NCI-H2171 treated with DMSO at 0.1 percent for 48 hours (cell line): ENCODE measurements around the gene CNDP2.
A peak's percentile ranks its signal among the peaks of the same experiment; 100 is the strongest.

ENCODE experiments used
- DNase-seq: peaks from one replicate; lab custom pipeline; 2025; lab: John Stamatoyannopoulos, UW

Gene CNDP2

DNA sequence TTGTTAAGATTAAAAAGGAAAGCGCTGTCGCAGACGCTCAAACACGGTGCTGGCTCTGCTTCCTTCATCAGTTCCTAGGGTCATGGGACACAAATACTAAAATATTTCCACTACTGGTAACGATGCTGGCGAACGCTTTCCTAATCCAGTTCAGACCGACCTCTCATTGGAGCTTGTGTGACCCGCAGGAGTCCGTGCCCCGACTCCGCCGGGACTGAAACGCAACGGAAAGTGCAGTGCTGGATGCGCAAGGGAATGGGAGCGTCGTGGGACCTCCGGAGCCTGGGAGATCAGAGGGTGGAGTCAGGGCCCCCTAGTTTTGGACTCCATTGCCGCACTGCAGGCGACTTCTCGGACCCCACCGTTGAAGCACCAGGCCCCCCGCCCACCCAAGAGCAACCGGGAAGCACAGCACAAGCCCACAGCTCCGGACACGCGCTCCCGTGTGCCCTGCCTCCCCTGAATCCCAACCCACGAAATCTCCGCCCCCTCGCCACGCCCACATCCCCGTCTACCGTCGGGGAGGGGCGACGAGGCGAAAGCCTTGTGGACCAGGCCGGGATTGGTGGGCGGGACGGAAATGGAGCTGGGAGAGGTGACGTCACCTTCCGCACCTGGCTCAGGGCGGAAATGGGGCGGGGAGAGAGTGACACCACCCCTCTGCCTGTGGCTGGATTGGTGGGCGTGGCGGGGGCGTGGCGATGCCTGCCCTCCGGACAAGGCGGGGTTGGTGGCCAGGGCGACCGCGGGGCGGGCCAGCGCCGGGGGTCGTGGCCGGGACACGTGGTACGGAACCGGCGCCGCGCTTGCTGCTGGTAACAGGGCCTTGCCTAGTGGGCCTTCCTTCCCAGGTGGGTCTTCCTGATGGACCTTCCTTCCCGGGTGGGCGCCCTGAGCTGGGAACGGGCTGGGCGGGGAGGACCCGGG lies at the start of gene CNDP2:
CNDP2 (plus strand) TSS at position 783 of the 927 bp plus-strand sequence. CDS start 3,611 bp downstream, outside the sequence.
- DNase-seq, result peak; percentile 84

DNA sequence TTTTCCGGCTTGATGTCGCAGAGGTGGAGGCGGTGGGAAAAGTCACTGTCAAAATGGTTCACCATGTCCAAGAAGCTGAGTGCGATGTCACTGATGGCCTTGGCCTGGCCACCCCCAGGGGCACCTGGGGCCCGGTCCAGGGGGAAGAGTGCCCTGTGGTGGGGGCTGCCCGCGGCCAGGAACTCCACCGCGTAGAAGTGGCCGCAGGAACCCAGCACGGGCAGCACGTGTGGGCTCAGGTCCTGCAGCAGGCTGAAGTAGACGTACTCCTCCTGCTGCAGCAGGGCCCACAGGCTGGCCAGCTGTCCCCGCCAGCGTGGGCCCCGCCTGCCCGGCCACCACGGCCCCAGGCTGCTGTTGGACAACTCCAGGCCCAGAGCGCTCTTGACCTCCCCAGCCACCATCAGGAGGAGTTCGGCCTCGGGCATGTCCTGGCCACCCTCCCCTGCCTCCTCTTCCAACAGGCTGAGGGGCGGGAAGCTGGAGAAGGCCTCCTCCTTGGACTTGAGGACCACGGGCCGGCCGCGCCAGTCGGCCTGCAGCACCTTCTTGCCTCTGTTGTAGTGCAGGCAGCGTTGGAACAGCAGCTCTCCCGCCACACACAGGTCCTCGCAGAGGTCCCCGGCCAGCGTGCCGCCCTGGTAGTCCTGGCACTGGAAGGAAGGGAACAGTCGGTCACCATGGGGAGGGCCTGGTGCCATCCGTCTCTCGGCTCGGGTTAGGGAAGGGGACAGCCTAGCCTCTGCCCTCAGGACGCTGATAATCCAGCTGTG lies 49.3 kb upstream of the CNDP2 start:
- no peak for DNase-seq

DNA sequence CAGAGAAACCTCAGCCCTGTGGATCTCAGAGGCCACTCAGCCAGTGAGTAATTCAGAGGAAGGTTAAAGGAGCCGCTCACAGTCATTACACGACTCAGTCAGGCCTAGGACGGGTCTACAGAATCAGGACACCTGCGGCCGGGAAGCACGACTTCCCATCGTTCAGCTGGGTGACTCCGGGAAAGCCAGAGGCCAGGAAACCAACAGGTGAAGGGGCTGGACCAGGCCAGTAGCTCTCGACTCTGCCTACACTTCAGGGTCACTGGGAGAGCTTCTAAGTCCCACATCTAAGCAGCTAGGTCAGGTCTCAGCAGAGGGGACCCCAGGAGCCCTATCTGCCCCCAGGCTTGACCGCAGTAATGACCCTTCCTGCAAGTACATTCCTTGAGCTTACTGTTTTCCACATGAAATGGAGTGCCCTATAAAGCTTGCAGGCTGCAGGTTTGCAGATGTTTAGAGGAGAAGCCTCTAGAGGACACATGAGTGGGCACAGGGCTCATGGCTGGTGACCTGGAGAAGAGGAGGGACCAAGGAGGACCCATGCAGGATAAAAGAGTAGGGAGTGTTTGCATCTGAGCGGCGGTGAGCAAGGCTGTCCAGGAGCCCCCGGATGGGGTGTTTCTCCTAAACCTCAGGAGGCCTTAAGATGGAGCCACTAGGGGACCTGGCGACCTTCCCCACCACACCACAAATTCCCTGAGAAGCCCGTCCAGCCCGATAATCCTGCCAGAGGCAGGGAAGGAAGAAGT lies 48.6 kb upstream of the CNDP2 start:
- DNase-seq, result no peak

DNA sequence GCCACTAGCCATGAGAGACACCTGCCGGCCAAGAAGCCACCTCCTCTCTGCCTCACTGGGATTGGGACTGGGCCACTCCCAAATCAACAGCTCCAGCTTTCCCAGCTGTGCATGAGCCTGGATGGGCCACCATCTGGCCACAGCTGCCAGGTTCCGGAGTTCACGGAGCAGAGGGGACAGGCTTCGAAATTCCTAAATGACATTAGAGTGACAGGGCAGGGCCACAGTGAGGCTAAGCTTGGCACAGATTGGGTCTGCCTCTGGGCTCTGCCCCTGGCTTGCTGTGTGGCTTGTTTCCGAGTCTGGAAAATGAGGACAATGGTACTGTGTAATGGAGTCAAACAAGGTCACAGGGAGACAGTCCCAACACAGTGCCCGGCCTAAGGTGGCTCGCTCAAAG lies 45.5 kb upstream of the CNDP2 start:
- no peak for DNase-seq

DNA sequence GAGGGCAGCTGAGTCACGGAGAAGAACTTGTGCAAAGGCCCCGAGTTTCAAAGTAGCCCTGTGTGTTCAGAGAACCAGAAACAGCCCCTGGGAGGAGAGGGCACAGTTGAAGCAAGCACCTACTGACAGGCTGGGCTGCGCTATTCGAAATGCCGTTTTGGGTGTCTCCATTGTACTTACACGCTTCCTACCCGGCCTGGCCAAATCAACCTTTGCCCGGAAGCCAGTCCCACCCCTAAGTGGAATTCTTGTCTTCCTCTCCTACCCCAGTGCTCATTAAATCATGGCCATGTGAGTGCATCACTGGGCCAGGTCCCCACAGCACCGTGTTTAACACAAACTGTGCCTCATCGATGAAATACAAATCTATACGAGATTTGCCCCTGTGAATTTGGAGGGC lies 45.0 kb upstream of the CNDP2 start:
- no peak for DNase-seq

DNA sequence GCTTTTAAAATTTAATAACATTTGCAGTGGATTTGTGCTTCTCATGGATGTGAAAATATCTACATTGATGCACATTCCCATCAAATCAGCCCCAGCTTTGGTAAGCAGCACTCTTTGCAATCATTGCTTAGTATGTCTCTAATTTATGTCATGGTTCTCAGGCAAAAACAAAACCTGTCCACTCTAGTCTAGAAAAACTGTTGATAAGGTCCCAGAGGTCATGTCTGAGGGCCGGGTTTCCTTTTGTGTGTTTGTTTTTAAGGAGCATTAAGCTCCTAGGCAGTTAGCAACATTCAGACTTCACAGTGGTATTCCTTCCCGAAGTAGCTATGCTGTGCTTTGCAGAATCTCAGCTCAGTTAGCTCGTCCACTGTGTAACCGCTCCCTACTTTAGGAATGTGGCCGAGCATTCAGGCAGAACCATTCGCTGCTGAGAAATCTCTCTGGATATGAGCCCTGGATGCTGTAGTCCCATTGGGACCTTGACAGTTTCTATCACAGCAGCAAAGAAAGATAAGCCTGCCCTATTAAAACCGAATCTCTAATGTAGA lies 43.1 kb upstream of the CNDP2 start:
- DNase-seq, result no peak

DNA sequence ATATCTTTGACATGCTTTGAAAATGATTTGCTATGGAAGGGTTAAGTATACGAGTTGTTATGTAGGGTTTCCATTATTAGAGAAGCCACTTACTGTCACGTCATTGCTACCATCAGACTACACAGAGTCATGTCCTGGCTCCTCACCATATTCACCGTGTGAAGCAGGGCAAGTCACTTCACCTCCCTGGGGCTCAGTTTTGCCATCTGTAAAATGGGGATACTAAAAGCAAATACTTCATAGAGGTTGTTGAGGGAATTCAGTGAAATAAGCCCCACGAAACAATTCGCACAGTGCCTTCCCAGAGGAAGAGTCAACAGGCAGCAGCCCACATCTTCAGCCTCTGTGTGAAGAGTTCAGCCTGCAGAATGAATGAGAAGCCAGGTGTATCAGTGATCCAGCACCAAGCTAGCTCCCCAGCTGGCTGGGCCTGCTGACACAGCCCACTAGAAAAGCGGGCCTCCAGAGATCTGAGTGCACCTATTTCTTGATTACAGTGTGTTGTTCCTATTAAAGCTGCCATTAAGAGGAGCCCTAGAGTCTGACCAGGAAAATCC lies 42.4 kb upstream of the CNDP2 start:
- no peak for DNase-seq

DNA sequence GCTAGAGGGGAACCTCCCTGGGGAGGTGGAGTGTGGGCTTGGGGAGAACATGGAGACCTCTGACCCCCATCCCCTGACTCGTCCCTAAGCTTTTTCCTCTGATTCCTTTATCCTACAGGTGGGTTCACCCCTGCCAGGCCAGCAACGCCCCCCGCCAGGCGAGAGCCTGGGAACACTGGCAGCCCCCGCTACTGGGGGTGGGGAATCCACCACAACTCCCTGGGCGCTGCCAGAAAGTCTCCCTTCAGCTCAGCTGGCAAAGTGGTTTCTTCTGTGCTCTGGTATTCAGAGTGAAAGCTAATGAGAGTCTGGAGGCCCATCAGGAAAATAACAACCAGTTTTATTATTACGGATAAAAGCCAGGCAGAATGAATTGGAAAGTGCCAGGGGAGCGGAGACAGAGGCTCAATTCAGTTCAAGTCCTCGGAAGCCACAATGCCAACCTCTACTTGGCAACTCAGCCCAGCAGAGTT lies 41.8 kb upstream of the CNDP2 start:
- no peak for DNase-seq

DNA sequence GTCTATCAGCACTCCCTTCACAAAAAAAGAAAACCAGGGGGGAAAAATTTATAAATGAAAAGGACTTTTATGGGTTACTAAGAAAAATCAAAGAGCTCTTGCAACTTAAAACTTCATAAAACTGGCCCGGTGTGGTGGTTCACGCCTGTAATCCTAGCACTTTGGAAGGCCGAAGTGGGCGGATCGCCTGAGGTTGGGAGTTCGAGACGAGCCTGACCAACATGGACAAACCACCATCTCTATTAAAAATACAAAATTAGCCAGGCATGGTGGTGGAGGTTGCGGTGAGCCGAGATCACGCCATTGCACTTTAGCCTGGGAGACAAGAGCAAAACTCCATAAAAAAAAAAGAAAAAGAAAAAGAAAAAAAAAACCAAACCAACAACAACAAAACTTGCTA lies 40.8 kb upstream of the CNDP2 start:
- DNase-seq, result no peak

DNA sequence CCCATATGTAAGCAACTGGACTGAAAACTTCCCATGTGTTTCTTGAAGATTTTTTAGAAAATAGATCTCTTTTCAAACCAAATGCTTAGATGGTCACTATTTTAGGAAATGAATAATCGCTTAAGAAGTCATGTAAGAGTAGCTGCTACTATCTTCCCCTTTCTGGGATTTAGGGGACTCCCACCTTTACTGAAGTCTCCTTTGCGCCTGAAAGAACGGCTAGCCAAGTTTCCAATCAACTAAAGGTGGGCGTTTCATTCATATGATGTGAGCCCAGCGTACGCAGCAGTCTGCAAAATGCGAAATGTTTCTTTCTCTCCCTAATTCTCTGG lies 40.2 kb upstream of the CNDP2 start:
- no peak for DNase-seq

DNA sequence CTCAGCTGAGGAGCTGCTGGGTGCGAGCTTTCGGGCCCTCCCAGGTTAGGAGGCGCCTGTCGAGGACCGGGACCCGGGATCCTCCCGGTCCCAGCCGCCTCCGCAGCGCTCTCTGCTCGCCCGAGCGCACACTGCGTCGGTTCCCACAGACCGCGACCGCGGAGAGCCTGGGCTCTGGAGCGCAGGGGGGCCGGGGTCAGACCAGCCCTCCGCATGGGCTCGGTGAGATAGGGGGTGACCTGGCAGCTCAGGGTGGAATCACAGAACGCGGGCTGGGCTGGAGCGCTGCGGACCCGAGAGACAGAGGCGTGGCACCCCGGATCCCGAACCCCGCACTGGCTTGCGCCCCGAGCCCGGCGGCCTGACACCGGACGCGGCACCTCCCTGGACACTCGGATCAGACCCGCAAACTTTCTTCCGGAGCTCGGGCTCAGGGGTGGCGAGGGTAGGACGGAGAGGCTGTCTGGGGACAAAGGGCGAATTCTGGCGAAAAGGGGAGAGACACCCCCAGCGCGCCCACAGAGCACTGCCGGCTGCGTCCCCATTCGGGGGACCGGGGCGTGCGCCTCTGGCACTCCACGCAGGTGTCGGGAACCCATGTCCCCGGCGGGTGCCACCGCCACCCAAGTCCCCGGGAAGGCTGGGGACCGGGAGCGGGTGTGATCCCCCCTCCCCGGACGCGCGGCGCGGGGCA lies 39.7 kb upstream of the CNDP2 start:
- DNase-seq, result no peak

DNA sequence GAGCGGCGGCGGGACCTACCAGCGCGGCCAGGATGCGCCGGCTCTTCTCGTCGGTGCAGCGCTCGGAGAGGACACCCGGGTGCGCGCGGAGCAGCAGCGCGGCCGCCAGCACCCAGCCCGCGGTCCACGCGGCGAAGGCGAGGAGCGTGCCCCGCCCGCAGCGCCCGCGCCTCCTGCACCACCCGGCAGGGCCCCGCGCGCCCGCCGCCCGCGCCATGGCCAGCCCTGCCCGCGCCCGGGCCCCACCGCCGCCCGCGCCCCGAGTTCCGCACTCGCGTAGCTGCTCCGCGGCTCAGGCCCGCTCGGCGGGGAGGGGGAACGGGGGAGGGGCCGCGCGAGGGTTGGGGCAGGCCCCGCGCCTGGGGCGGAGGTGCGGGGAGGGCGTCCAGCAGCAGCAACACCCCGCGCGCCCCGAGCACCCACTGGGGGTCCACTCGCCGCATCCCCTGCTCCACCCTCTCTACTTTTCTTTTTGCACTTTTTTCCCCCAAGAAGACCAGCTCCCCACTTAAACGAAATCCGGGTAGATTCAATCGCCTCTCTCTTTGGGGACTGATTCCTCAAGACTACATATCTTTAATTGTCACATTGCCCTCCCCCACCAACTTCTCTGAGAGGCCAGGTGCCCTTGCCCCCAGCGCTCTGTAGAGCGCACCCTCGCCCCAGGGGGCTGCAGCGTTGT lies 39.0 kb upstream of the CNDP2 start, which contains the start of gene DIPK1C:
DIPK1C (minus strand) TSS at position 266 of the 682 bp plus-strand sequence; CDS start at position 217, 49 bp downstream.
- DNase-seq, result no peak

DNA sequence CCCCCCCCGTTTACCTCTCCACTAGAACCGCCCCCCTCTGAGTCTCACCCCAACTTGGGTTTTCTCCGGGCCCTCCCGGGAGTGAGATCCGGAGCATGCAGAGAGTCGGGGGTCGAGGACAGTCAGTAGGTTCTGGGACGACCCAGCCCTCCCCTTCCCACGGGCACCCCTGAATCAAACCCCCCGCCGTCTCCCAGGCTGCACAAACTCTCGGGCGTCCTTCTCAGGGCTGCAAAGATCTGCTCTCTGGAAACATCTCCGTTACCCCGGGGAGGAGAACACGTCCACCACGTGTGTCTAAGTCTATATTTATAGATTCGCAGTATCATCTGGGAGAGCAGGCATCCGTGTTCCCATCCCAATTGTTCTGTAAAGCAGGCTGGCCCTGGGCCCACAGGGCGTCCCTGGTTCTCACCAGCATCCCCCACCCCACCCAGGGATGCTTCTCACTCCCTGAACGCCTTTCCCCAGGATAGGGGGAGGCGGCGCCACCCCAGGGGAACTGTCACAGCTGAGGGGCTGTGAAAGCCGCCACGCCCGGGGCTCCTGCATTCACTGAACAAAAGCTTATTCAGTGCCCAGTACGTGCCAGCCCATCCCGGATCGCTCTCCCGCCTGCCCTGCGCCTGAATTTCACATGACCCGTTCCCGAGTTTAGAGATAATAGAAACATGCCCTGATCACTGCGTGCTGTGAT lies 38.3 kb upstream of the CNDP2 start:
- no peak for DNase-seq

DNA sequence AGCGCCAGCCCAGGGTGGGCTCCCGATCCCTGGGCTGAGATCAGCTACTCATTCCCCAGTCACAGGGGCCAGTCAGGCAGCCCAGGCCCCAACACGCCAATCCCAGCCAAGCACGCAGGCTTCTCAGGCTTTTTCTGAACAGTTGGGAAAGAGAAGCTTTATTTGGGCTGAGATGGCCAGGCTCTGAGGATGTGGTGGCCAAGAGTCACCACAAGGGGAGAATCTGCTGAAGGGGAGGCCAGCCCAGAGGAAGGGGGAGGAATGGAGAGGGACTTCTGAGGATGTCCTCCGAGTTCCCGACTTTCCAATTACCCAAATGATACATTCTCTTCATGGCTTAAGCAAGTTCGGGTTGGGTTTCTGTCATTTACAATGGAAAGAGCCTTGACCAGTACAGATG lies 36.3 kb upstream of the CNDP2 start:
- DNase-seq, result no peak

DNA sequence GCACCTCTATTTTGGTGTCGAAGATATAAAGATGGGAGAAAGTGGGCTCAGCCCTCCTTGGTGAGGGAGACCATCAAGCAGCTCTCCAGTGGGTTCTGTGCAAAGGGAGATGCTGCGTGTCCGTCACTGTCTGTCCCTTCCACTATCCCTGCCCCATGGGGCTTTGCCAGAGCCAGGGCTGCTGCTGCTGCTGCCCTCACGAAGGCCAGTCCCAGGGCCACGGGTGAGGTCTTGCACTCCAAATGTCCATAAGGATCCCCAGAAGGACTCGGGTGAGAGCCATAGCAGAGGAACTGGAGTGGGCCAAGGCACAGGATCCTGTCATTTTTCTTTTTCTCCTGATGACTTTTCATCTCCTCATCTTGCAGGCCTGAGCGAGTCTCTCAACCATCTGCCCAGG lies 35.3 kb upstream of the CNDP2 start:
- no peak for DNase-seq

DNA sequence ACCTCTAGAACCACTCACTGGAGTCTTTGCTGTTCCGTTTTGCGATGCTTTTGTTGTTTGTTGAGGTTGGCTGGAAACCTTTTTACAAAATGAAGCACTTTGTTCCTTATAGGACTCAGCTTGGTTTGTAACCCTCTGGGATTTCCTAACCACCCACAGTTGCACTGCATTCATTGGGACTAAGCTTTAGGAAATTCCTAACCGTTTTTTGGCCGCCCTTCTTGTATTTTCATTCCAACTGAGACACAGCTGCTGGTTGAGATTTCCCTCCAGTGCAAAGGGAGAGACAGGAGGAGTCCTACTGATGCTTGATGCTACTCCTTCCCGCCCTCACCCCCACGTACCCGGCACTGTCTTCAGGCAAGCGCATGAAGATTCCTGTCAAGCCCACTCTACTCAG lies 32.9 kb upstream of the CNDP2 start:
- DNase-seq, result no peak

DNA sequence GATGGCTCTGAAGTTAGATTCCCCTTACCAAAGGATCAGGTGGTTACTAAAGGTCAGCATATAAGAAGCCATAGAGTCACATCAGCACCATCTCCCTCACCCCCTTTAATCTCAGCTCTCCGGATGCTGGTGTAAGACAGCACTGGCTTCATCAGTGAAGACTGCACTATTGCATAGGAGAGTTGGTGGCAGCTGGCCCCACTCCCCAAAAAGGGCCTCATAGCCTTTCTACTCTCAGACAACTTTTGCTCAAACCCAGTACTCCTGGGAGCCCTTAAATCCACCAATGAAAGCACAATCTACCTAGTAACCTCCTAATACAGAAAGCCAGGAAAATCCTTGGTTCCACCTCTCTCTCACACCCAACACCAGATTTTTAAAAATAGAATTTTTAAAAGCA lies 32.2 kb upstream of the CNDP2 start:
- no peak for DNase-seq

DNA sequence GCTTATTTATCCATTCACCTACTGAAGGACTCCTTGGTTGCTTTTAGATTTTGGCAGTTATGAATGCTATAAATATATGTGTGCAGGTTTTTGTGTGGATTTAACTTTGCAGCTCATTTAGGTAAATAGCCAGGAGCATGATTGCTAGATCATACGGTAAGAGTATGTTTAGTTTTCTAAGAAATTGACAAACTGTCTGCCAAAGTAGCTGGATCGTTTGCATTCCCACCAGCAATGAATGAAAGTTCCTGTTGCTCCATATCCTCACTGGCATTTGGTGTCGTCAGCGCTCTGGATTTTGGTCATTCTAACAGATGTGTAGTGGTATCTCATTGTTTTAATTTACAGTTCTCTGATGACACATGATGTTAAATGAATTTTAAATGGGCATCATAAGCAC lies 30.4 kb upstream of the CNDP2 start:
- DNase-seq, result no peak

DNA sequence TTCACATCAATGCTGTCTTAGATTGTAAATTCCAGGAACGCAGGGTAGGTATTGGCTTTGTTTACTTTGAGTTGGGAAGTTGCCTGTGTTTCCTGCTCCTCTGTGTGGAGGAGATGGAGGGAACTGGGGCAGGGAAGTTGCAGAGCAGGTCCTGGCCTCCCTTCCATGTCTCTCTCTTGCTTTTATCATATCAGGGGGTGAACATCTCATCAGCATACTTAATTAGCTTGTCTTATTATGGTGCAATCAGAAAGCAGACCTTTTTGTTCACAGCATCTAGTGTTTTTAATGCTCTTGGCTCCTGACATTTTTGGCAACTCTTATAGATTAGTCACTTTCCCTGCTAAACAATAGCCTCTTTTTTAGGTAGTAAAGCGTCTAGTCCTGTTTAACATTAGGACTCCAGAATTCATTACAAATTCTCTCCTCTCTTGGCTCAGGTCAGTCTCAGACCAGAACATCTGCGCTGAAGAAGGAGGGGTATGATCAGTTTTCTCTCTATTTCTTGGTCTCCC lies 27.6 kb upstream of the CNDP2 start:
- DNase-seq, result no peak

DNA sequence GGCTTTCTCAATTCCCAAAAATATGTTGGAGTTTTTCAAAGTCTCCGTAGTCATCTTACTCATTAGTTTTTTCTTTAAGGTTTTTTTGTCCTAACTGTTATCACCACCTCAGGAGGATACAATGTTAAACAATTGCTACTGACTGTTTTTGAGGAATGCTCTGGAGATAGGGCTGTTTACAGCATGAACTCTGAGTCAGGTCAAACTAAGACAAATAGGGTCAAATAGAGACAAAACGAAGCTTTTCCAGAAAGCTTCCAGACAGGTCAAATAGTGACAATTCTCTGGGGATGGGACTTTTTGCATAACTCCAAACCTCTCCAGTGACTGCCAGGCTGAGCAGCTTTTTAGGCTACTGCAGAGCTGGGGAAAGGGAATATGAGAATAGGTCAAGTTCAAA lies 23.9 kb upstream of the CNDP2 start:
- DNase-seq, result no peak
